LNCaP clone FGC (cell line): Measurements from ENCODE around the gene IGFL3.

ENCODE experiments used
- DNase-seq: peaks from one replicate; pipeline ENCODE4 v3.0.0-alpha.2; 2011; ENCODE audit warnings: low read depth
- H3K4me3 ChIP-seq: 2 replicates; pipeline ENCODE4 v1.5.1; 2011; ENCODE audit warnings: mild to moderate bottlenecking, low read depth, low read length, control low read depth
- TF ChIP-seq, protein P1 (sequence below): IDR thresholded peaks from 2 replicates; pipeline ENCODE4 v1.5.1; 2012; ENCODE audit warnings: mild to moderate bottlenecking; ENCODE audit not compliant: control insufficient read depth, insufficient read depth; ENCODE audit errors: extremely low read depth

Gene IGFL3

GRCh38 chr19:46126086-46126580, 1.6 kb upstream of the IGFL3 start:
- TF ChIP-seq, protein P1, sequence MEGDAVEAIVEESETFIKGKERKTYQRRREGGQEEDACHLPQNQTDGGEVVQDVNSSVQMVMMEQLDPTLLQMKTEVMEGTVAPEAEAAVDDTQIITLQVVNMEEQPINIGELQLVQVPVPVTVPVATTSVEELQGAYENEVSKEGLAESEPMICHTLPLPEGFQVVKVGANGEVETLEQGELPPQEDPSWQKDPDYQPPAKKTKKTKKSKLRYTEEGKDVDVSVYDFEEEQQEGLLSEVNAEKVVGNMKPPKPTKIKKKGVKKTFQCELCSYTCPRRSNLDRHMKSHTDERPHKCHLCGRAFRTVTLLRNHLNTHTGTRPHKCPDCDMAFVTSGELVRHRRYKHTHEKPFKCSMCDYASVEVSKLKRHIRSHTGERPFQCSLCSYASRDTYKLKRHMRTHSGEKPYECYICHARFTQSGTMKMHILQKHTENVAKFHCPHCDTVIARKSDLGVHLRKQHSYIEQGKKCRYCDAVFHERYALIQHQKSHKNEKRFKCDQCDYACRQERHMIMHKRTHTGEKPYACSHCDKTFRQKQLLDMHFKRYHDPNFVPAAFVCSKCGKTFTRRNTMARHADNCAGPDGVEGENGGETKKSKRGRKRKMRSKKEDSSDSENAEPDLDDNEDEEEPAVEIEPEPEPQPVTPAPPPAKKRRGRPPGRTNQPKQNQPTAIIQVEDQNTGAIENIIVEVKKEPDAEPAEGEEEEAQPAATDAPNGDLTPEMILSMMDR, result no peak
- no peak for DNase-seq
- H3K4me3 ChIP-seq, result no peak overlapping the region

- TF ChIP-seq, protein P1, result no peak
- no peak overlapping the region for H3K4me3 ChIP-seq
- no peak for DNase-seq
Observed at GRCh38 chr19:46125447-46125846, 959 bp upstream of the IGFL3 start.

DNA sequence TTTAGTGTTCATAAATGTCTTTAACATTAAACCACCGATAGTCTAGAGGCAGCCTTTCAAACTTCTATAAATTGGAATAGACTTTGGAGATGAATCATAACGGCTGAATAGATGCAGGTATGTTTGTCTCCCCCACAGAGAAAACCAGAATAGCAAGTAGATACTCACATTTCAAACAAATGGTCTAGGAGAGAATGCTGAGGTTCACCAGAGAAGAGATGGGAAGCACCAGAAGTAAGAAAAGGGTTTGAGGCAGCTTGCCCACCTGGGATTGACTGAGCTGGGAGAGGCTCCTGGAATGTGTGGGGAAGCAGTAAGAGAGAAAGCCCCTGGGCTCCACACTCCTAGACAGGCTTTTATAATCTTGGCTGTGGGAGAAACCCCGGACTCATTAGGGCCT, 6.4 kb downstream of the IGFL3 start:
- TF ChIP-seq, protein P1, result no peak
- DNase-seq, result no peak
- no peak overlapping the region for H3K4me3 ChIP-seq

- no peak for DNase-seq
Observed at GRCh38 chr19:46116121-46116520, 8.4 kb downstream of the IGFL3 start.

GRCh38 chr19:46115396-46116106, 8.9 kb downstream of the IGFL3 start:
- TF ChIP-seq, protein P1, result no peak
- DNase-seq, result no peak
- H3K4me3 ChIP-seq, result no peak overlapping the region

More at GRCh38 chr19:46116121-46116520, 8.4 kb downstream of the IGFL3 start:
- H3K4me3 ChIP-seq, result no peak overlapping the region
- TF ChIP-seq, protein P1, result no peak

GRCh38 chr19:46113726-46114125, 10.8 kb downstream of the IGFL3 start:
- H3K4me3 ChIP-seq, result no peak overlapping the region
- TF ChIP-seq, protein P1, result no peak
- DNase-seq, result no peak

DNA sequence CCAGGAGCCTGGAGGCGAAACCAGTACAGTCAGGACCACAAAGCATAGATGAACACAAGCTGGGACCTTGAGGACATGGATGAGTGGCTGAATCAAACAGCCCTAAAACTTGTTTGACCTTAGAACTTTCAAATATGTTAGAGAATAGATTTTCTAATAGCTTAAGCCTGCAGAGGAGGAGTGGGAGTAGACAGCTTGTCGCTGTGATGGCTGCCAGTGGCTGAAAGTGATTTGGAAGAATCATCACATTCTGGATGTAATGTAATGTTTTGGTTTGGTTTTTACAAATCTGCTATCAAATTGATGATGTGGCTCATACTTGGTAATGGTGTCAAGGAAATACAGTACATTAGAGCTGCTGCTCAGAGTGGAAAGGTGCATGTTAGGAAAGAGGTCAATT, 12.0 kb downstream of the IGFL3 start:
- TF ChIP-seq, protein P1, result no peak
- no peak for DNase-seq
- no peak overlapping the region for H3K4me3 ChIP-seq
